Pancreas (tissue), 10 donors: Measurements from ENCODE around the gene CALR. TPM values are rescaled to one million over a fixed set of nuclear protein-coding genes. Genes with fewer than 3 reads are reported as not detected.
A peak's percentile ranks its signal among the peaks of the same experiment; 100 is the strongest.
"Not testable (repeated sequence)": the region's sequence is repeated elsewhere in the genome, so short reads cannot be mapped to it uniquely, and the experiment has no call there.

Source experiments
- ATAC-seq, 4 donors: fragments of 200-7000 bp; cut with Tn5 transposase; one replicate each; pipeline versions ENCODE4 v1.8.0 to v1.9.1; 2020; ENCODE audit warnings: mild to moderate bottlenecking in 4 of 4, moderate library complexity in 4 of 4
- DNase-seq, 6 donors: peaks; one replicate each; pipeline ENCODE4 v3.0.0-alpha.2; 2020
- FAIRE-seq: peaks from 2 replicates; lab custom pipeline; 2012; peaks lifted over from hg19 to GRCh38; lab: Jason Lieb, UNC
- H3K27ac ChIP-seq, 4 donors: fragments of 200-600 bp; sonication (generic); 1 replicate in 3 of 4; 2 replicates in 1 of 4; pipeline versions ENCODE4 v1.5.0 to v1.8.0; 2020
- H3K27me3 ChIP-seq, 4 donors: fragments of 200-600 bp; one replicate each; pipeline ENCODE4 v1.8.0; 2021
- H3K36me3 ChIP-seq, 3 donors: fragments of 200-600 bp; sonication (generic) in 1 of 3; one replicate each; pipeline versions ENCODE4 v1.5.0 to v1.8.0; 2020 to 2021
- H3K4me1 ChIP-seq, 3 donors: fragments of 200-600 bp; one replicate each; pipeline ENCODE4 v1.8.0; 2021
- H3K4me3 ChIP-seq, 4 donors: fragments of 200-600 bp; sonication (generic) in 2 of 4; one replicate each; pipeline versions ENCODE4 v1.5.0 to v1.8.0; 2020 to 2021
- H3K9me3 ChIP-seq, 4 donors: fragments of 200-600 bp; one replicate each; pipeline ENCODE4 v1.8.0; 2021
- WGBS, 2 donors: extraction: QIAGEN DNeasy Blood & Tissue Kit; methylation state at CpG; one replicate each; pipeline ENCODE4 v1.1.7; 2013; 5-methylcytosine and 5-hydroxymethylcytosine counted together
- intact Hi-C, 3 donors: fragments of 100-400 bp; cut with DNase I; formaldehyde crosslinking; loops; one replicate each; pipeline versions ENCODE4 v1.11.1 to v1.14.2; 2022
- polyA plus RNA-seq, 2 donors: library from polyadenylated mRNA; stranded (reverse); fragments of 200-250 nt; gene quantifications; one replicate each; pipeline ENCODE4 v1.2.3, GENCODE V29; 2013
- total RNA-seq, 6 donors: library from RNA; stranded (reverse); fragmentation: NEBNext Ultra II Directional in 4 of 6; extraction: Animal tissue kit (Norgen Biotek cat#: 25700) in 4 of 6; gene quantifications; one replicate each; pipeline versions ENCODE4 v1.2.1 to v1.2.4, GENCODE V29; 2021 to 2023
- TF ChIP-seq, protein P1 (sequence below), 4 donors: fragments of 200-600 bp; sonication (generic) in 3 of 4; IDR thresholded peaks; one replicate each; pipeline versions ENCODE4 v1.5.0 to v1.8.0; 2021; ENCODE audit warnings: antibody characterized with exemption in 4 of 4
- donor health status: healthy with polysubstance abuse.
- donor health status: DM: no; HTN: no; CAD: no; lungs with moderate emphysema.
- donor health status: DM: no; HTN: no; CAD: no.
- donor health status: control.
- donor health status: control.
- donor health status: Bipolar disorder and iron deficiency.
- donor health status: DM: yes; HTN: yes; CAD: no.
- donor health status: DM: no; HTN: no; CAD: no.
- donor health status: DM: no; HTN: no; CAD: no.
- donor health status: DM: yes; HTN: yes; CAD: no.

CALR gene
- total and polyA plus RNA-seq, 8 donors = 132 to 681 (median 305) TPM

DNA sequence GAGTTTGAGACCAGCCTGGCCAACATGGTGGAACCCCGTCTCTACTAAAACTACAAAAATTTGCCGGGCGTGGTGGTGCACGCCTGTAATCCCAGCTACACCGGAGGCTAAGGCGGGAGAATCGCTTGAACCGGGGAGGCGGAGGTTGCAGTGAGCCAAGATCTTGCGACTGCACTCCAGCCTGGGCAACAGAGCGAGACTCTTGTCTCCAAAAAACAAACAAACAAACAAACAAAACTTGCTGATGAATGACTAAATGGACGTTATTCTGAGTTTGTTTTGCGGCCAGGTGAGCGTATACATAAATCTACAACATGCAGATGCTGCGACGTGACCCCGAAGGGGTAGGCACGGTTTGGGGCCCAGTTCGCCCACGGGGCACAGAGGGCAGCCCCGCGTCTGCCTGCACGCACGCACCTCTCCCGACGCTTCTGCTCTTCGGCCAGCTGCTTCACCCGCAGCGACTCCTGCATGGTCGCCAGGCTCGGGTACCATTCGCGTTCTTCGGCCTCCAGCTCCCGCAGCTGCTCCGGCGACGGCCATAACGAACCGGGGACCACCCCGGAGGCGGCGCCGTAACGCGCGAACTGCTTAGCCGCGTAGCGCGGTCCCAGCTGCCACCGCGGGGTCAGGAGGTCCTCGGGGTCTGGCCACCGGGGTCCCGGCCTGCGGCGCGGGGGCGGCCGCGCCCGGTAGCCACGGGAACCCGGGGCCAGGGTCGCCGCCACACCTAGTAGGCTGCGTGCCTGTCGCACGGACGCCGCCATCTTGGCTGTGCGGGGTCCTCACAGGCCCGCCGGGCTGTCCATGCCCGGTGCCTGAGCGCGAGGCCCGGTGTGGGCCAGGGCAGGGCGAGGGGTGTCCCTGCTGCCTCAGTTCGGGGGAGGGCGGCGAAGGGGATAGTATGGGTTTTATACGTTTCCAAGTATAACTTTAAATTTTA is 18.3 kb downstream of the CALR start, which contains the start of gene GADD45GIP1:
Gene GADD45GIP1 (minus strand): TSS at position 778 of the 943 bp plus-strand sequence. CDS start 11 bp downstream, at position 767.
- peak within 1 kb of the TSS; percentile 49 to 96 (median 88) for H3K4me3 ChIP-seq
- H3K27me3 ChIP-seq = no peaks in the 10 kb centered on the region
- ATAC-seq = peak; percentile 95
- H3K27ac ChIP-seq = peak within 1 kb of the TSS; percentile 79 to 90 (median 84)
- intact Hi-C loops = no loop called here
- H3K9me3 ChIP-seq = no peaks in the 10 kb centered on the region
- FAIRE-seq = no peak
- WGBS, 2 donors = 2 to 4% methylated on average over 80 to 84 of the region's 84 CpGs
- DNase-seq = peak; percentile 73 to 93 (median 80)
- peaks cover 0 to 8% (median 7%) of the 10 kb centered on the region in 3 donors for H3K4me1 ChIP-seq
- TF ChIP-seq, protein P1, sequence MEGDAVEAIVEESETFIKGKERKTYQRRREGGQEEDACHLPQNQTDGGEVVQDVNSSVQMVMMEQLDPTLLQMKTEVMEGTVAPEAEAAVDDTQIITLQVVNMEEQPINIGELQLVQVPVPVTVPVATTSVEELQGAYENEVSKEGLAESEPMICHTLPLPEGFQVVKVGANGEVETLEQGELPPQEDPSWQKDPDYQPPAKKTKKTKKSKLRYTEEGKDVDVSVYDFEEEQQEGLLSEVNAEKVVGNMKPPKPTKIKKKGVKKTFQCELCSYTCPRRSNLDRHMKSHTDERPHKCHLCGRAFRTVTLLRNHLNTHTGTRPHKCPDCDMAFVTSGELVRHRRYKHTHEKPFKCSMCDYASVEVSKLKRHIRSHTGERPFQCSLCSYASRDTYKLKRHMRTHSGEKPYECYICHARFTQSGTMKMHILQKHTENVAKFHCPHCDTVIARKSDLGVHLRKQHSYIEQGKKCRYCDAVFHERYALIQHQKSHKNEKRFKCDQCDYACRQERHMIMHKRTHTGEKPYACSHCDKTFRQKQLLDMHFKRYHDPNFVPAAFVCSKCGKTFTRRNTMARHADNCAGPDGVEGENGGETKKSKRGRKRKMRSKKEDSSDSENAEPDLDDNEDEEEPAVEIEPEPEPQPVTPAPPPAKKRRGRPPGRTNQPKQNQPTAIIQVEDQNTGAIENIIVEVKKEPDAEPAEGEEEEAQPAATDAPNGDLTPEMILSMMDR (IDR thresholded peaks at IDR 0.05) = no peak
- peaks cover 0 to 8% (median 3%) of the 10 kb centered on the region in 3 donors for H3K36me3 ChIP-seq

DNA sequence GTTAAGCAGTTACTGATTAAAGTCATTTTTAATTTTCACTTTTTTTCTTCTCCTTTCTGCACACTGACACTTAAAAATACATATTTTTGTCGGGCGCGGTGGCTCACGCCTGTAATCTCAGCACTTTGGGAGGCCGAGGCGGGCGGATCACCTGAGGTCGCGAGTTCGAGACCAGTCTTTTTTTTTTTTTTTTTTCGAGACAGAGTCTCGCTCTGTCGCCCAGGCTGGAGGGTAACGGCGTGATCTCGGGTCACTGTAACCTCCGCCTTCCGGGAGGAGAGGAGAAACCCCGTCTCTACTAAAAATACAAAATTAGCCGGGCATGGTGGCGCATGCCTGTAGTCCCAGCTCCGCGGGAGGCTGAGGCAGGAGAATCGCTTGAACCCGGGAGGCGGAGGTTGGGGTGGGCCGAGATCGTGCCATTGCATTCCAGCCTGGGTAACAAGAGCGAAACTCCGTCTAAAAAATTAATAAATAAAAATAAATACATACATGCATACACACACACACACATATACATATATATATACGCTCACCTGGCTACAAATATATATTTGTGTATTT is 19.1 kb downstream of the CALR start:
- intact Hi-C loops = not testable (repeated sequence)

DNA sequence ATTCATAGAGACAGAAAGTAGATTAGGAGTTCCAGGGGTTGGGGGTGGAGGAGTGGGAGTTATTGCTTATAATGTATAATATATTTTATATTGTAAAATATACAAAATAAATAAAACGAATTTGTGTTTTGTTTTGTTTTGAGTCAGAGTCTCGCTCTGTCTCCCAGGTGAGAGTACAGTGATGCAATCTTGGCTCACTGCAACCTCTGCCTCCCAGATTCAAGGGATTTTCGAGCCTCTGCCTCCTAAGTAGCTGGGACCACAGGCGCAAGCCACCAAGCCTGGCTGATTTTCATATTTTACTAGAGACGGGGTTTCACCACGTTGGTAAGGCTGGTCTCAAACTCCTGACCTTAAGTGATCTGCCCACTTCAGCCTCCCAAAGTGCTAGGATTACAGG is 21.1 kb downstream of the CALR start:
- H3K9me3 ChIP-seq = no peaks in the 10 kb centered on the region
- peaks cover 0 to 7% (median 3%) of the 10 kb centered on the region in 3 donors for H3K4me1 ChIP-seq
- DNase-seq (no peak), FAIRE-seq (no peak), ATAC-seq (no peak)
- 59 to 68% methylated on average over 6 of the region's 6 CpGs for whole genome bisulfite sequencing, 2 donors
- H3K27me3 ChIP-seq = no peaks in the 10 kb centered on the region
- H3K36me3 ChIP-seq = no peaks in the 10 kb centered on the region
- TF ChIP-seq, protein P1 (IDR thresholded peaks at IDR 0.05) = no peak
- intact Hi-C loops = no loop called here
- H3K4me3 ChIP-seq = no peak overlapping the region
- no peak overlapping the region for H3K27ac ChIP-seq

More for the DNA sequence above, 19.1 kb downstream of the CALR start:
- not testable (repeated sequence) for FAIRE-seq, H3K9me3 ChIP-seq, H3K36me3 ChIP-seq, H3K27me3 ChIP-seq, DNase-seq, H3K4me1 ChIP-seq
- WGBS, 2 donors = 33 to 40% methylated on average over 31 of the region's 31 CpGs
- peak overlapping the region; percentile 49 to 96 (median 88) for H3K4me3 ChIP-seq
- H3K27ac ChIP-seq = peak overlapping the region; percentile 79 to 90 (median 84)
- peak; percentile 18 to 25 (median 20) for ATAC-seq

DNA sequence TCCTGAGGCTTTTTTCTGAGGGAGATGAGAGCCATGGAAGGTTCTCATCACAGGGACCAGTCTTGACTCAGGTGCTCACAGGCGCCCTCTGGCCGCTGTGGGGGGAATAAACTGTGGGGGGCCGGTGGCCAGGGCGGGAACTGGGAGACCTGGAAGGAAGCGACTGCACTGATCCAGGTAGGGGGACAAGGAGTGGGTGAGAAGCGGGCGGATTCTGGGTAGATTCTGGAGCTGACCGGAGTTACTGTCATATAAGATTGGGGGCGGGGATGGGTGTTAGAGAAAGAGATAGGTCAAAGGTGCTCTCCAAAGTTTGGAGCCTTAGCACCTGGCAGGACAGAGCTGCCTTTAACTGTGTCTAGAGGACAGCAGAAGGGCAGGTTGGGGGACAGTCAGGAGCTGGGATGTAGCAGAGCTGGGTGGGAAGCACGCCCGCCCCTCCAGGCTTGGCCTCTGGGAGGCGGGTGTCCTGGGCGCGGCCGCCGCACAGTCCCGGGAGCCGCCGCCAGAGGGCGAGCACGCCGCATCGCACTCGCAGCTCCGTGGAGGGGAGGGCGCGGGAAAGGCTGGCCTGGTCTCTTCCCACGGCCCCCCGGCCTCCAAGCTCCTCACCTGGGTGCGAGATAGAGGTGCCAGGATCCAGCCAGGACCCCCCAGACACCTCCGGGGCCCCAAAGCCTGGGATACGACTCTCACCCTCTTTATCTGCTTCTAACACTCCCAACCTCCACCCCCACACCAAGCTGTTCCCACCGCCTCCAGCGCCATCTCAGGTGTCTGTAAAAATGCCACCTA is 26.8 kb downstream of the CALR start:
- no peaks in the 10 kb centered on the region for H3K27me3 ChIP-seq
- peak; percentile 70 to 96 (median 85) for DNase-seq
- TF ChIP-seq, protein P1 (IDR thresholded peaks at IDR 0.05) = peak; percentile 80 to 91 (median 91)
- no peaks in the 10 kb centered on the region for H3K36me3 ChIP-seq
- peak overlapping the region; percentile 2 to 49 (median 34) for H3K4me3 ChIP-seq
- peak overlapping the region; percentile 10 to 63 (median 24) for H3K27ac ChIP-seq
- H3K9me3 ChIP-seq = no peaks in the 10 kb centered on the region
- ATAC-seq = peak; percentile 96 to 98 (median 96)
- peaks cover 0 to 3% (median 0%) of the 10 kb centered on the region in 3 donors for H3K4me1 ChIP-seq
- 0 to 1% methylated on average over 28 to 34 of the region's 34 CpGs for WGBS, 2 donors
- no peak for FAIRE-seq
- intact Hi-C loops = no loop called here

DNA sequence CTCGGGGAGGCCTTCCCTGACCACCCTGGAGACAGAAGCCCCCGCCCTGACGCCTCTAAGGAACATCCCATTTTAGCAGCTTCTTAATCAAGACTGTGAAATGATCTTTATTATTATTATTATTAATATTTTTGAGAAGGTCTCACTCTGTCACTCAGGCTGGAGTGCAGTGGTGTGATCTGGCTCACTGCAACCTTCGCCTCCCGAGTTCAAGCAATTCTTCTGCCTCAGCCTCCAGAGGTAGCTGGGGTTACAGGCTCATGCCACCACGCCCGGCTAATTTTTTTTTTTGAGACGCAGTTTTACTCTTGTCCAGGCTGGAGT is 27.4 kb downstream of the CALR start:
- ATAC-seq (no peak), DNase-seq (no peak), FAIRE-seq (no peak)
- H3K4me1 ChIP-seq = peaks cover 0 to 3% (median 0%) of the 10 kb centered on the region in 3 donors
- intact Hi-C loops = no loop called here
- TF ChIP-seq, protein P1 (IDR thresholded peaks at IDR 0.05) = no peak
- WGBS, 2 donors = 41 to 47% methylated on average over 8 of the region's 8 CpGs
- no peaks in the 10 kb centered on the region for H3K27me3 ChIP-seq
- H3K4me3 ChIP-seq = peak overlapping the region in 2 of 4 donors; percentile 37 to 49
- H3K9me3 ChIP-seq = no peaks in the 10 kb centered on the region
- H3K27ac ChIP-seq = peak overlapping the region; percentile 10 to 63 (median 24)
- no peaks in the 10 kb centered on the region for H3K36me3 ChIP-seq
